Measurements from ENCODE around the gene CELF4.

Gene CELF4

GRCh38 chr18:37575646-37576045 lies 10.0 kb upstream of the CELF4 start:
- Histone ChIP-seq H3K4me3 (ENCODE audit: control insufficient read depth in 1 of 7, extremely low read depth in 1 of 7, insufficient read depth in 4 of 7, low read depth in 2 of 7, low read length in 6 of 7) (no peak overlapping the region), H3K4me1 (ENCODE audit: control extremely low read depth in 1 of 4, control insufficient read depth in 4 of 4, insufficient read depth in 4 of 4, low read length in 3 of 4) (peaks cover 0 to 2% (median 0%) of the 10 kb centered on the region in 4 experiments), H3K27ac (ENCODE audit: insufficient read depth in 1 of 2, low read depth in 1 of 2, low read length in 2 of 2, poor library complexity in 1 of 2, severe bottlenecking in 2 of 2) (no peak overlapping the region), H3K36me3 (ENCODE audit: control insufficient read depth in 4 of 4, insufficient read depth in 4 of 4, low read length in 3 of 4) (no peaks in the 10 kb centered on the region), H3K9me3 (ENCODE audit: control extremely low read depth in 1 of 5, control insufficient read depth in 4 of 5, insufficient read depth in 2 of 5, low read depth in 1 of 5, low read length in 4 of 5) (no peaks in the 10 kb centered on the region), H3K27me3 (replicated peaks in 2 of 5; ENCODE audit: control insufficient read depth in 4 of 5, insufficient read depth in 5 of 5, low read length in 4 of 5) (peaks cover 0 to 14% (median 10%) of the 10 kb centered on the region in 5 experiments)
- POLR2A ChIA-PET, result no interaction called here
- CTCF ChIA-PET, result interaction anchor here (1.1 to 1.5 kb wide), 2 partner anchors 8 to 13 kb away, joined by 3 to 5 read pairs; no protein-coding TSS in a partner anchor
- 100% methylated on average over 9 of the region's 10 CpGs for WGBS (ENCODE audit: insufficient coverage)
- no peak for DNase-seq

- Histone ChIP-seq H3K36me3 (ENCODE audit: control insufficient read depth in 4 of 4, insufficient read depth in 4 of 4, low read length in 3 of 4) (no peaks in the 10 kb centered on the region), H3K9me3 (ENCODE audit: control extremely low read depth in 1 of 5, control insufficient read depth in 4 of 5, insufficient read depth in 2 of 5, low read depth in 1 of 5, low read length in 4 of 5) (no peaks in the 10 kb centered on the region), H3K4me1 (ENCODE audit: control extremely low read depth in 1 of 4, control insufficient read depth in 4 of 4, insufficient read depth in 4 of 4, low read length in 3 of 4) (peaks cover 0 to 2% (median 0%) of the 10 kb centered on the region in 4 experiments), H3K4me3 (ENCODE audit: control insufficient read depth in 1 of 7, extremely low read depth in 1 of 7, insufficient read depth in 4 of 7, low read depth in 2 of 7, low read length in 6 of 7) (no peak overlapping the region), H3K27ac (ENCODE audit: insufficient read depth in 1 of 2, low read depth in 1 of 2, low read length in 2 of 2, poor library complexity in 1 of 2, severe bottlenecking in 2 of 2) (no peak overlapping the region), H3K27me3 (replicated peaks in 2 of 5; ENCODE audit: control insufficient read depth in 4 of 5, insufficient read depth in 5 of 5, low read length in 4 of 5) (peaks cover 4 to 29% (median 14%) of the 10 kb centered on the region in 5 experiments)
- CTCF ChIA-PET, result no interaction called here
- 100% methylated on average over 6 of the region's 7 CpGs for WGBS (ENCODE audit: insufficient coverage)
- POLR2A ChIA-PET, result no interaction called here
- DNase-seq, result no peak
These were observed 8.5 kb upstream of the CELF4 start for GRCh38 chr18:37574113-37574512.

- H3K9me3 ChIP-seq (ENCODE audit: control extremely low read depth in 1 of 5, control insufficient read depth in 4 of 5, insufficient read depth in 2 of 5, low read depth in 1 of 5, low read length in 4 of 5), result no peaks in the 10 kb centered on the region
- no peaks in the 10 kb centered on the region for H3K36me3 ChIP-seq (ENCODE audit: control insufficient read depth in 4 of 4, insufficient read depth in 4 of 4, low read length in 3 of 4)
- H3K4me1 ChIP-seq (ENCODE audit: control extremely low read depth in 1 of 4, control insufficient read depth in 4 of 4, insufficient read depth in 4 of 4, low read length in 3 of 4), result peaks cover 0 to 2% (median under 1%) of the 10 kb centered on the region in 4 experiments
- H3K4me3 ChIP-seq (ENCODE audit: control insufficient read depth in 1 of 7, extremely low read depth in 1 of 7, insufficient read depth in 4 of 7, low read depth in 2 of 7, low read length in 6 of 7), result no peak overlapping the region
- DNase-seq, result no peak
- POLR2A ChIA-PET, result no interaction called here
- CTCF ChIA-PET, result no interaction called here
- H3K27ac ChIP-seq (ENCODE audit: insufficient read depth in 1 of 2, low read depth in 1 of 2, low read length in 2 of 2, poor library complexity in 1 of 2, severe bottlenecking in 2 of 2), result no peak overlapping the region
- 100% methylated on average over 1 of the region's 3 CpGs for WGBS (ENCODE audit: insufficient coverage)
- peaks cover 9 to 43% (median 25%) of the 10 kb centered on the region in 5 experiments for H3K27me3 ChIP-seq (replicated peaks in 2 of 5; ENCODE audit: control insufficient read depth in 4 of 5, insufficient read depth in 5 of 5, low read length in 4 of 5)
These were observed 7.1 kb upstream of the CELF4 start for GRCh38 chr18:37572736-37573135.

GRCh38 chr18:37571266-37571665 lies 5.7 kb upstream of the CELF4 start:
- Histone ChIP-seq H3K9me3 (ENCODE audit: control extremely low read depth in 1 of 5, control insufficient read depth in 4 of 5, insufficient read depth in 2 of 5, low read depth in 1 of 5, low read length in 4 of 5) (no peaks in the 10 kb centered on the region), H3K4me1 (ENCODE audit: control extremely low read depth in 1 of 4, control insufficient read depth in 4 of 4, insufficient read depth in 4 of 4, low read length in 3 of 4) (peaks cover 0 to 16% (median 14%) of the 10 kb centered on the region in 4 experiments), H3K36me3 (ENCODE audit: control insufficient read depth in 4 of 4, insufficient read depth in 4 of 4, low read length in 3 of 4) (no peaks in the 10 kb centered on the region), H3K27ac (ENCODE audit: insufficient read depth in 1 of 2, low read depth in 1 of 2, low read length in 2 of 2, poor library complexity in 1 of 2, severe bottlenecking in 2 of 2) (no peak overlapping the region), H3K4me3 (ENCODE audit: control insufficient read depth in 1 of 7, extremely low read depth in 1 of 7, insufficient read depth in 4 of 7, low read depth in 2 of 7, low read length in 6 of 7) (no peak overlapping the region), H3K27me3 (replicated peaks in 2 of 5; ENCODE audit: control insufficient read depth in 4 of 5, insufficient read depth in 5 of 5, low read length in 4 of 5) (peaks cover 9 to 57% (median 27%) of the 10 kb centered on the region in 5 experiments)
- DNase-seq, result no peak
- WGBS (ENCODE audit: insufficient coverage), result 84% methylated on average over 3 of the region's 5 CpGs
- ChIA-PET POLR2A (no interaction called here), CTCF (no interaction called here)

- Histone ChIP-seq H3K9me3 (ENCODE audit: control extremely low read depth in 1 of 5, control insufficient read depth in 4 of 5, insufficient read depth in 2 of 5, low read depth in 1 of 5, low read length in 4 of 5) (no peaks in the 10 kb centered on the region), H3K36me3 (ENCODE audit: control insufficient read depth in 4 of 4, insufficient read depth in 4 of 4, low read length in 3 of 4) (no peaks in the 10 kb centered on the region), H3K4me3 (ENCODE audit: control insufficient read depth in 1 of 7, extremely low read depth in 1 of 7, insufficient read depth in 4 of 7, low read depth in 2 of 7, low read length in 6 of 7) (no peak overlapping the region), H3K4me1 (ENCODE audit: control extremely low read depth in 1 of 4, control insufficient read depth in 4 of 4, insufficient read depth in 4 of 4, low read length in 3 of 4) (peaks cover 0 to 22% (median 17%) of the 10 kb centered on the region in 4 experiments), H3K27me3 (replicated peaks in 2 of 5; ENCODE audit: control insufficient read depth in 4 of 5, insufficient read depth in 5 of 5, low read length in 4 of 5) (peaks cover 9 to 64% (median 29%) of the 10 kb centered on the region in 5 experiments), H3K27ac (ENCODE audit: insufficient read depth in 1 of 2, low read depth in 1 of 2, low read length in 2 of 2, poor library complexity in 1 of 2, severe bottlenecking in 2 of 2) (no peak overlapping the region)
- ChIA-PET CTCF (no interaction called here), POLR2A (no interaction called here)
- WGBS (ENCODE audit: insufficient coverage), result 100% methylated on average over 4 of the region's 5 CpGs
- no peak for DNase-seq
These were observed 4.8 kb upstream of the CELF4 start for GRCh38 chr18:37570336-37570930.

GRCh38 chr18:37568671-37569070 lies 3.1 kb upstream of the CELF4 start:
- peaks cover 9 to 82% (median 42%) of the 10 kb centered on the region in 5 experiments for H3K27me3 ChIP-seq (replicated peaks in 2 of 5; ENCODE audit: control insufficient read depth in 4 of 5, insufficient read depth in 5 of 5, low read length in 4 of 5)
- WGBS (ENCODE audit: insufficient coverage), result 70% methylated on average over 3 of the region's 4 CpGs
- H3K4me3 ChIP-seq (ENCODE audit: control insufficient read depth in 1 of 7, extremely low read depth in 1 of 7, insufficient read depth in 4 of 7, low read depth in 2 of 7, low read length in 6 of 7), result no peak overlapping the region
- H3K4me1 ChIP-seq (ENCODE audit: control extremely low read depth in 1 of 4, control insufficient read depth in 4 of 4, insufficient read depth in 4 of 4, low read length in 3 of 4), result peaks cover 0 to 29% (median 20%) of the 10 kb centered on the region in 4 experiments
- no peaks in the 10 kb centered on the region for H3K36me3 ChIP-seq (ENCODE audit: control insufficient read depth in 4 of 4, insufficient read depth in 4 of 4, low read length in 3 of 4)
- ChIA-PET POLR2A (no interaction called here), CTCF (no interaction called here)
- DNase-seq, result no peak
- H3K27ac ChIP-seq (ENCODE audit: insufficient read depth in 1 of 2, low read depth in 1 of 2, low read length in 2 of 2, poor library complexity in 1 of 2, severe bottlenecking in 2 of 2), result no peak overlapping the region
- H3K9me3 ChIP-seq (ENCODE audit: control extremely low read depth in 1 of 5, control insufficient read depth in 4 of 5, insufficient read depth in 2 of 5, low read depth in 1 of 5, low read length in 4 of 5), result no peaks in the 10 kb centered on the region

GRCh38 chr18:37567994-37568359 lies 2.4 kb upstream of the CELF4 start:
- H3K27me3 ChIP-seq (replicated peaks in 2 of 5; ENCODE audit: control insufficient read depth in 4 of 5, insufficient read depth in 5 of 5, low read length in 4 of 5), result peaks cover 9 to 88% (median 42%) of the 10 kb centered on the region in 5 experiments
- no peaks in the 10 kb centered on the region for H3K36me3 ChIP-seq (ENCODE audit: control insufficient read depth in 4 of 4, insufficient read depth in 4 of 4, low read length in 3 of 4)
- DNase-seq, result peak in 1 of 3 donors; percentile 11
- CTCF ChIA-PET, result interaction anchor here (1.4 to 1.5 kb wide), 2 partner anchors 8 to 186 kb away, joined by 3 read pairs; no protein-coding TSS in a partner anchor
- 28% methylated on average over 10 of the region's 10 CpGs for WGBS (ENCODE audit: insufficient coverage)
- H3K4me1 ChIP-seq (ENCODE audit: control extremely low read depth in 1 of 4, control insufficient read depth in 4 of 4, insufficient read depth in 4 of 4, low read length in 3 of 4), result peaks cover 0 to 29% (median 20%) of the 10 kb centered on the region in 4 experiments
- H3K27ac ChIP-seq (ENCODE audit: insufficient read depth in 1 of 2, low read depth in 1 of 2, low read length in 2 of 2, poor library complexity in 1 of 2, severe bottlenecking in 2 of 2), result no peak overlapping the region
- no peaks in the 10 kb centered on the region for H3K9me3 ChIP-seq (ENCODE audit: control extremely low read depth in 1 of 5, control insufficient read depth in 4 of 5, insufficient read depth in 2 of 5, low read depth in 1 of 5, low read length in 4 of 5)
- POLR2A ChIA-PET, result no interaction called here
- H3K4me3 ChIP-seq (ENCODE audit: control insufficient read depth in 1 of 7, extremely low read depth in 1 of 7, insufficient read depth in 4 of 7, low read depth in 2 of 7, low read length in 6 of 7), result peak overlapping the region in 1 of 7 experiments; percentile 62

All from common myeloid progenitor, CD34-positive (primary cell).